HG03280 (cell line): ENCODE measurements around the gene CROCC2.
"Not testable (repeated sequence)": the region's sequence is repeated elsewhere in the genome, so short reads cannot be mapped to it uniquely, and the experiment has no call there.

ENCODE experiments used
- ATAC-seq: cut with Tn5 transposase; IDR thresholded peaks from one replicate; pipeline ENCODE4 v1.9.1; 2021; ENCODE audit warnings: mild to moderate bottlenecking, moderate library complexity; ENCODE audit not compliant: unreplicated experiment

The CROCC2 gene

GRCh38 chr2:240964704-240965295 lies 58.7 kb downstream of the CROCC2 start:
- no peak for ATAC-seq

DNA sequence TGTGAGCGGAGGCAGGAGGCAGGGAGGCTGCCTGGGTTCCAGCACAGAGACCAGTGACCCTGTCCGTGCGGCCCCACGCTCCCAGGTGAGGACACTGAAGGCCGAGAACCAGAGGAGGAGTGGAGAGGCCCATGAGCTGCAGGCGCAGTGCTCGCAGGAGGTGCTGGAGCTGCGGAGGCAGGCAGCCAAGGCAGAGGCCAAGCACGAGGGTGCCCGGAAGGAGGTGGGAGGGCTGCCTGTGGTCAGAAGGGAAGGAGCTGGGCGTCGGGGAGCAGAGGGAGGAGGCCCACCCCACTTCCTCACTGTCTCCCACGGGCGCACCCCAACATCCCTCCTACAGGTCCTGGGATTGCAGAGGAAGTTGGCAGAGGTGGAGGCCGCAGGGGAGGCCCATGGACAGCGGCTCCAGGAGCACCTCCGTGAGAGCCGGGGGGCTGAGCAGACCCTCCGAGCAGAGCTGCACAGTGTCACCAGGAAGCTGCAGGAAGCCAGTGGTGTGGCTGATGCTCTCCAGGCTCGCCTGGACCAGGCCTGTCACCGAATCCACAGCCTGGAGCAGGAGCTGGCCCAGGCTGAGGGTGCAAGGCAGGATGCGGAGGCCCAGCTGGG lies 59.3 kb downstream of the CROCC2 start:
- ATAC-seq: no peak

GRCh38 chr2:240965905-240966456 lies 59.8 kb downstream of the CROCC2 start:
- ATAC-seq: no peak

- ATAC-seq: no peak
These were observed 60.3 kb downstream of the CROCC2 start for GRCh38 chr2:240966457-240966905.

DNA sequence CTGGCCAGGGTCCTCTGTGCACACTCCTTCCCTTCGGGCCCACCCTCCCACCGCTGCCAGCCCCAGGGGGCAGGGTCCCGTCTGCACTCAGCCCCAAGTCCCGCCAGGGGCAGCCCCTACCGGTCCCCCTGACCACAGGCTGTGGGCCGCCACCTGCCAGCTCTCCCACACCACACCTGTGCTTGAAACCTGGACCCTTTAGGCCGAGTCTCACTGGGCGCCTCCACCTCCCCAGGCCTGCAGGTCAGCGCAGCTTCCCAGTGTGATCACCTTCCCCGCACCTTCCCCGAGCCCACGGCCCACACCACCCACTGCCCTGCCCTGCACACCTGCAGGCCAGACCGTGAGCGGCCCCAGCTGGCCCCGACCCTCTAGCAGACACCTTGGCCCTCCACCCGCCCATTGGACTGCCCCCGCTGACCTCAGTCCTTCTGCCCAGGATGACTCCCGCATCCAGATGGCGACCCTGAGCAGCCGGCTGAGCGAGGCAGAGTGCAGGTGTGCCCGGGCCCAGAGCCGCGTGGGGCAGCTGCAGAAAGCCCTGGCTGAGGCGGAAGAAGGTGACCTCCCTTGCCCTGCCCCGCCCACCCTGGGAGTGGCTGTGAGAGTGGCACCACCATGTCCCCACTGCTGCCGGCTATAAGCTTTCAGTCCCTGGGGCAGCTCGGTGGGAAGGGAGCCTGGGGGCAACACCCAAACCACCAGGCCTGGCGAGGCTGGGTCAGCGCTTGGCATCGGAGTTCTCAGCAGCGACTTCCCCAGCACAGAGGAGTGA lies 61.0 kb downstream of the CROCC2 start:
- no peak for ATAC-seq

GRCh38 chr2:240967681-240968621 lies 61.8 kb downstream of the CROCC2 start:
- no peak for ATAC-seq

DNA sequence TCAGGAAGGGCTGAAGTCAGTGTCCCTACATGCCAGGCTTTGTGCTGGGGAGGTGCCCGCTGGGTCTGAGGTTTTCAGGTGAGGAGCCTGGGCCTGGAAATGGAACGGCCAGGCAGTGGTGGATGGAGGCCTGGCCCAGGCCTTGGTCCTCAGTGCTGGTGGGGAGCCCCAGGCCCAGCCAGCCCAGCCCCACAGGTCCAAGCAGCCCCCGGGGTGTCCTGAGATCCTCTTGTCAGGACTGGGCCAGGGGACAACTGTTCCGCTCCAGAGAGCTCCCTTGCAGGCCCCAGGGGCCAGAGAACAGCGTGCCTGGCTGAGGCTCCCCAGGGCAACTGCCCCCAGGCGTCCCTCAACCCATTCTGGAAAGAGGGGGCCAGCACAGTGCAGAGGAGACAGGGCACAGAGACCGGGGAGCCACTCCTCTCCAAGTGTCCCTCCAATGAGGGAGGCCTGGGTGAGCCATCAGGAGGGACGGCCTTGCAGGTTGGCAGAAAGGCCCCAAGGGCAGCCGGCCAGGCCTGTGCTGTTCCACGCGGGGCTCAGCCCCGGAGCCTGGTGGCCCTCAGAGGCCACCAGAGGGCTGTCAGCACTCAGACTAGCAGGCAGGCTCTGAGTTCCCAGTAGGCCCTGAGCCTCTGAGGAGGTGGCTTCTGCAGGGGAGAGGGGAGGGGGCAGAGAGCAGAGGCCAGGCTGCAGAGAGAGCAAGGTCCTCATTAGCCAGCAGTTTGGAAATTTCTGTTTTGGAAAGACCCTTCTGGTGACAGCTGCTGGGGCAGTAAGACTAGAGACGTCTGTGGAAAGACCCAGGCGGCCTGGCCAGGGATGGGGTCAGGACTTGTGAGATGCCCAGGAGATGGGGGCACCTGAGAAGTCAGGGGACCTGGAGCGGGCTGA lies 62.8 kb downstream of the CROCC2 start:
- no peak for ATAC-seq

DNA sequence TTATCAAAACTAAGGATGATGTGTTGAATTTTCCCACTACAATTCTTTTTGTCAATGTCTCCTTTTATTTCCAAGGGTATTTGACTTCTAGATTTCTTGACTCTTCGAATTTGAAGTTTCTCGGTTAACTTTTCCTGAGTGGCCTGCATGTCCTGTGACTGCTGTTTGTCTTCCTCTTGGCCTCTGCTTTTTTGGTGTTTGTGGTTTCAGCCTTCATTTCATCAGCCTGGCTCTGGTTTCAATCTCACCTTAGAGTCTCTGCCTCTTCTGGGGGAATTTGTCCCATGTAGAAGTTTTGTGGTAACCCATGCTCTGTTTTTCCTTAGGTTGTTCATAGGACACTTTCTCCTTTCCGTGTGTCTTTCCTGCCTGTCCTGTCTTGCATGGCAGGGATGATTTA lies 64.0 kb downstream of the CROCC2 start:
- no peak for ATAC-seq

DNA sequence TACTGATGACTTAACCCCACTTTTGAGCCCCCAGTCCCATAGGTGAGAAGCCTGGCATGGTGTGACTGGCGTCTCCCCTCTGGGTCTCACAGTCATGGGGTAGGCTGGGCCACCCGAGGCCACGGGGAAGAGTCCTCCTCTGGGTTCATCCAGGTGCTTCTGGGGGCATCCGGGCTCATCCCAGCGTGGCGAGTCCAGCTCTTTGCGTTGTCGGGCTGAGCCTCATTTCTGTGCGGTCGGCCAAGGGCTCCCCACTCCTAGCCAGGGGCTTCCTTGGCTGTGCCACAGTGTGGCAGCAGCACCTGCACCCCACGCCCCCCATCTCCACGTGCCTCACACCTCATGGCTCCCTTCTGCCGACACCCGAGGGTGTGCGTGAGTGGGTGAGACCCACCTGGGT lies 64.7 kb downstream of the CROCC2 start:
- ATAC-seq: no peak

DNA sequence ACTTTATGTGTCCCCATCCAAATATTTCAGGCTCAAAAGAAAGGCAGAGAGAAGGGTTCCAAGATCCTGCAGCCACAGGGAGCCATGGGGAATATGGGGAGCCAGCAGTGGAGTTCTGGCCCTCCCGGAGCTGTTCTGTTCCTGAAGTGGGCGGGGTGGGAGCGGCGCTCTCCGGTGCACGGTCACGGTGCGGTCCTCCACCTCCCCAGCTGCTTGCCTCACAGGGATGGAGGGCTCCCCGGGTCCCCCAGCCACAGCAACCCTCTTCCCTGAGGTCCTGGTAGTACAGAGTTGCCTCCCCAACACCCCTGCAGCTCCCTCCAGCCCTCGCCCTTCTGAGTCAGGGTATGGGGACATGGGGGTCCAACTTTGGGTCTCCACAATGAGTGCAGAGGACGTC lies 66.1 kb downstream of the CROCC2 start:
- ATAC-seq: no peak

DNA sequence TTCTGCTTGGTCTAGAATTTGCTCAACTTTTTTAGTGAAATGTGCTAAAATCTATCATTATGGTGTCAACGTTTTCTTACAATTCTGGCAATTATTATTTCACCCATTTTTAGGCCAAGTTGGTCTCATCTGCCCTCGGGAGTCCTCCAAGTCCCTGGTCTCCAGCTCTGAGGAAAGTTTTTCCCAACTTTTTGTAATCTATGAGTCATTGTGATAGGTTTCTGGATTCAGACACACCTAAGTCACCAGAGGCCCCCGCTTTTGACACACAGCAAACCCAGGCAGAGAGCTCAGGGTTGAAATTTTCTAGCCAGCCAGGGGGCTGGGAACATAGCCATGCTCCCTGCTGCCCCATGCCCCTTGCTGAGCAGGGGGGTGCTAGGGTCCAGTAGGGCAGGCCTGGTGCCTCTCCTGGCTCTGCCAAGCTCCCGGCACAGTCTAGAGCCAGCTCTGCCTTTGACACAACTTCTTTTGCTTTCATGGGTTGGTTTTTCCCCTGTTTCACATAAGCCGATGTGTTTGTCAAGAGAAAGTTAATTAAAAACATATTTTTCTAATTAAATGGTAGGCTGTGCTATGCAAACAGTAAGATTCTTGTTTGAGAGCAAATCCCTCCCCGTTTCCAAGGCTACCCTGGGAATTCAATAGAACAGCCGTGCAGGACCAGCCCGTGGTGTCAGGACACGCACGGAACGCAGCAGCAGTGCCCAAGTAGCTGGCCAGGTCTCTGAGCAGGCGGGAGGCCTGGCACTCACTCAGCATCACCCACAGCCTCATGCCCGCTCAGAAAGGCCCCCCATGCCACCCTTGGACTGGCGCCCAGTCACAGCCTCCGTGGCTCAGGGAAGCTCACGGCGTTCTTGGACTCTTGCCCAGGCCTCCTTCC lies 66.7 kb downstream of the CROCC2 start:
- no peak for ATAC-seq

- no peak for ATAC-seq
These were observed 68.8 kb downstream of the CROCC2 start for GRCh38 chr2:240974771-240975572.

DNA sequence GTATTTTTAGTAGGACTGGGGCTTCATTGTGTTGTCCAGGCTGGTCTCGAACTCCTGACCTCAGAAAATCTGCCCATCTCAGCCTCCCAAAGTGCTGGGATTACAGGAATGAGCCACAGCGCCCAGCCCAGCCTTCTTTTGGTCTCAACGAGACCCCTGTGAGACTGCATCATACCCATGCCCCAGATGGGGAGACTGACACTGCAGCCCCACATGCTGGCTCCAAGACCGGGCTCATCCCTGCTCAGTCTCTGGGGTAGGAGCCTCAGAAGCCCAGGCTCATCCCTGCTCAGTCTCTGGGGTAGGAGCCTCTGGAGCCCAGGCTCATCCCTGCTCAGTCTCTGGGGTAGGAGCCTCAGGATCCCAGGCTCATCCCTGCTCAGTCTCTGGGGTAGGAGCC lies 69.8 kb downstream of the CROCC2 start:
- ATAC-seq: not testable (repeated sequence)

DNA sequence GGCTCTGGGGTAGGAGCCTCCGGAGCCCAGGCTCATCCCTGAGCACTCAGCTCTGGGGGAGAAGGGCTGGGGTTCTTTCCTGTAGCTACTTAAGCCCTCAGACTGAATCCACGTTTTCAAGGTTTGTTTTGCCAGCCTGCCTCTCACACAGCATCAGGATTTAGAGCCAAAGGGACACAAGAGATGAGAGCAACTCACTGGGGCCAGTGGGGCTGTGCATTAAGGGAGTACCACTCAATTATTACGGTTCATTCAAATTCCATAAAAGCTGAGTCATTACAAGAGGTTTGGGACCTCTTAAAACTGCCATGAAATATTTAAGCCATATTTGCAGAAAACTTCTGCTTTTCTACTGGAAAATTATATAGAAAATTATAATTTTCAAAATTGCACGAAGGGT lies 75.1 kb downstream of the CROCC2 start:
- ATAC-seq: no peak

- ATAC-seq: no peak
These were observed 76.0 kb downstream of the CROCC2 start for GRCh38 chr2:240981871-240982800.

- no peak for ATAC-seq
These were observed 76.7 kb downstream of the CROCC2 start for GRCh38 chr2:240982821-240983281.
